A549 (cell line): Measurements from ENCODE around the gene CD79B. TPM values are rescaled to one million over a fixed set of nuclear protein-coding genes. Genes with fewer than 3 reads are reported as not detected.
"Not testable (repeated sequence)": the region's sequence is repeated elsewhere in the genome, so short reads cannot be mapped to it uniquely, and the experiment has no call there.

Experiments
- ATAC-seq, 2 experiments: fragments of 200-7000 bp in 1 of 2; fragments of >200 bp in 1 of 2; cut with Nextera tagmentation in 1 of 2; cut with Tn5 transposase in 1 of 2; 3 replicates each; pipeline versions ENCODE4 v1.8.0 to v1.9.1; 2018 to 2020; ENCODE audit warnings: mild to moderate bottlenecking in 1 of 2, moderate library complexity in 1 of 2
- CTCF ChIA-PET: fragments of 300-600 bp; sonication (Branson Sonifier 250); formaldehyde crosslinking; extraction: SDS; loops from one replicate; lab custom pipeline; 2021; ENCODE audit warnings: antibody characterized with exemption, inconsistent platforms; lab: Yijun Ruan, JAX
- POLR2A ChIA-PET: fragments of 350-600 bp; formaldehyde crosslinking; extraction: SDS; loops from one replicate; lab custom pipeline; 2021; ENCODE audit warnings: antibody characterized with exemption, inconsistent platforms; lab: Yijun Ruan, JAX
- DNase-seq, 2 experiments: peaks; one replicate each; pipeline versions ENCODE4 v3.0.0 to v3.0.0-alpha.2; 2011 to 2016; ENCODE audit warnings: low read depth in 1 of 2, low spot score in 1 of 2
- FAIRE-seq: peaks from 2 replicates; lab custom pipeline; 2011; peaks lifted over from hg19 to GRCh38; lab: Jason Lieb, UNC
- H3K27ac ChIP-seq, 2 experiments: fragments of >200 bp; sonication (Bioruptor Twin); formaldehyde crosslinking; 3 replicates each; pipeline ENCODE4 v1.5.1; 2016 to 2017
- H3K4me1 ChIP-seq: fragments of >200 bp; sonication (Bioruptor Twin); formaldehyde crosslinking; 3 replicates; pipeline ENCODE4 v1.6.1; 2016
- H3K4me2 ChIP-seq: fragments of >200 bp; sonication (Bioruptor Twin); formaldehyde crosslinking; 3 replicates; pipeline ENCODE4 v1.6.1; 2016
- H3K4me3 ChIP-seq: fragments of >200 bp; sonication (Bioruptor Twin); formaldehyde crosslinking; 3 replicates; pipeline ENCODE4 v1.5.1; 2016
- H3K9me3 ChIP-seq: fragments of >200 bp; sonication (Bioruptor Twin); formaldehyde crosslinking; 3 replicates; pipeline ENCODE4 v1.6.1; 2016
- CTCF ChIP-seq: fragments of >200 bp; sonication (Bioruptor Twin); formaldehyde crosslinking; IDR thresholded peaks from 3 replicates; pipeline ENCODE4 v1.5.1; 2016
- RAD21 ChIP-seq, 2 experiments: fragments of >200 bp in 1 of 2; sonication (Bioruptor Twin) in 1 of 2; formaldehyde crosslinking in 1 of 2; IDR thresholded peaks in 1 of 2; conservative IDR thresholded peaks in 1 of 2; 2 replicates in 1 of 2; 3 replicates in 1 of 2; pipeline ENCODE4 v1.6.1; 2012 to 2018; ENCODE audit warnings: inconsistent platforms in 1 of 2
- WGBS: methylation state at CpG from one replicate; pipeline ENCODE4 v1.1.6; 2017; ENCODE audit errors: missing lambda C conversion rate; 5-methylcytosine and 5-hydroxymethylcytosine counted together
- polyA plus RNA-seq, 4 experiments: library from polyadenylated mRNA; depleted of rRNA in 3 of 4; stranded (reverse); fragments of >200 nt; fragmentation: RNase III in 1 of 4; extraction: RNeasy Plus Mini Kit Qiagen cat#74134 plus additional on column Dnase treatment in 1 of 4; gene quantifications; 2 replicates in 3 of 4; 3 replicates in 1 of 4; pipeline ENCODE4 v1.2.3, GENCODE V29; 2011 to 2017

The CD79B gene
- polyA plus RNA-seq, 2 of the 4 experiments (the other 2 are of a cell fraction) = 0.14 TPM; not detected in 1

GRCh38 chr17:63892316-63893037, 39.7 kb downstream of the CD79B start:
- WGBS = 43% methylated on average over 11 of the region's 11 CpGs
- peak in 1 of 2 experiments; percentile 64; a peak in 3 of 6 replicates for ATAC-seq
- not testable (repeated sequence) for H3K27ac ChIP-seq, DNase-seq, H3K4me2 ChIP-seq
- peak; percentile 12 for TF ChIP-seq CTCF
- TF ChIP-seq RAD21 (conservative IDR thresholded peaks at IDR 0.05 in 1 of 2, IDR thresholded peaks at IDR 0.05 in 1 of 2) = peak in 1 of 2 experiments; percentile 21; a peak in 1 of 5 replicates
- TF ChIP-seq, all 56 proteins: peak for 2; not testable (repeated sequence) for 54
- H3K4me1 ChIP-seq, FAIRE-seq, H3K4me3 ChIP-seq, POLR2A ChIA-PET, H3K9me3 ChIP-seq: not testable (repeated sequence)
- CTCF ChIA-PET = interaction anchor here (0.6 to 6.9 kb wide), 5 partner anchors 12 to 141 kb away, joined by 4 to 80 read pairs (median 20); partner anchors contain the start of genes GH1 and GH2

- TF ChIP-seq RAD21 (conservative IDR thresholded peaks at IDR 0.05 in 1 of 2, IDR thresholded peaks at IDR 0.05 in 1 of 2) (peak; percentile 19 to 21; a peak in 2 of 5 replicates), CTCF (peak; percentile 51)
- H3K27ac ChIP-seq, H3K4me3 ChIP-seq, POLR2A ChIA-PET, H3K9me3 ChIP-seq, H3K4me1 ChIP-seq: not testable (repeated sequence)
- CTCF ChIA-PET = interaction anchor here (0.6 to 6.9 kb wide), 32 partner anchors 9 to 539 kb away, joined by 3 to 80 read pairs (median 5); partner anchors contain the start of genes CSHL1, GH1, GH2 and TEX2
- DNase-seq (peak in 1 of 2 experiments; percentile 42), ATAC-seq (peak; percentile 86 to 93), FAIRE-seq (peak; percentile 79)
- 11% methylated on average over 13 of the region's 13 CpGs for WGBS
- 0 out of 3 replicates have a peak overlapping the region, but pooled peaks have one; percentile 32 for H3K4me2 ChIP-seq
Observed at GRCh38 chr17:63889026-63889848, 42.9 kb downstream of the CD79B start.

- FAIRE-seq = not testable (repeated sequence)
Observed at GRCh38 chr17:63885119-63885518, 47.0 kb downstream of the CD79B start.

GRCh38 chr17:63882626-63883126, 49.5 kb downstream of the CD79B start:
- H3K4me1 ChIP-seq, H3K27ac ChIP-seq, FAIRE-seq, H3K9me3 ChIP-seq, H3K4me3 ChIP-seq: not testable (repeated sequence)
- TF ChIP-seq RAD21 (conservative IDR thresholded peaks at IDR 0.05 in 1 of 2, IDR thresholded peaks at IDR 0.05 in 1 of 2) = 0 out of 5 replicates have a peak, but pooled peaks of 1 of the 2 experiments have one; percentile 4
- ATAC-seq (peak in 1 of 2 experiments; percentile 41; a peak in 3 of 6 replicates), DNase-seq (peak in 1 of 2 experiments; percentile 21)
- POLR2A ChIA-PET = interaction anchor here (0.6 kb wide), 1 partner anchor 631 kb away, joined by 3 read pairs; no protein-coding TSS in a partner anchor
- WGBS = 54% methylated on average over 9 of the region's 9 CpGs
- CTCF ChIA-PET = interaction anchor here (0.6 to 4.4 kb wide), 17 partner anchors 14 to 537 kb away, joined by 3 to 56 read pairs (median 3); partner anchors contain the start of gene GH1
- H3K4me2 ChIP-seq = peak overlapping the region; percentile 37; the same call in 1 of the 3 replicates

More at GRCh38 chr17:63885119-63885518, 47.0 kb downstream of the CD79B start:
- DNase-seq, H3K4me1 ChIP-seq, H3K9me3 ChIP-seq, POLR2A ChIA-PET, H3K4me2 ChIP-seq, H3K4me3 ChIP-seq, ATAC-seq, H3K27ac ChIP-seq: not testable (repeated sequence)
- CTCF ChIA-PET = interaction anchor here (0.7 to 1.4 kb wide), 4 partner anchors 18 to 141 kb away, joined by 3 to 4 read pairs (median 3); no protein-coding TSS in a partner anchor
- 76% methylated on average over 11 of the region's 11 CpGs for WGBS
